HCT116 (cell line): ENCODE data around the gene FSTL4. TPM values are rescaled to one million over a fixed set of nuclear protein-coding genes. Genes with fewer than 3 reads are reported as not detected.

ENCODE experiments used
- ATAC-seq: fragments of 200-7000 bp; cut with Tn5 transposase; 2 replicates; pipeline ENCODE4 v1.9.1; 2020; ENCODE audit warnings: mild to moderate bottlenecking, moderate library complexity
- BruUV-seq: library from RNA; stranded (reverse); fragments of 400-500 nt; replicated peaks from 2 replicates; lab custom pipeline; 2021; lab: Mats Ljungman, UMichigan
- CTCF ChIA-PET: fragments of 300-600 bp; sonication (Branson Sonifier 250); formaldehyde crosslinking; loops from one replicate; lab custom pipeline; 2021; ENCODE audit warnings: antibody characterized with exemption; lab: Charles Lee
- POLR2A ChIA-PET: fragments of 300-600, 350-600 bp; sonication (Branson Sonifier 250); formaldehyde crosslinking; loops from one replicate; lab custom pipeline; 2021; ENCODE audit warnings: antibody characterized with exemption; lab: Charles Lee
- RAD21 ChIA-PET, 2 experiments: fragments of 300-600 bp; sonication (Branson Sonifier 250); formaldehyde crosslinking; loops; one replicate each; lab custom pipeline; 2023; ENCODE audit warnings: low total read pairs in 2 of 2; ENCODE audit not compliant: uncharacterized antibody in 2 of 2, unreplicated experiment in 2 of 2, low non-redundant PET in 1 of 2; lab: Charles Lee
- DNase-seq: peaks from one replicate; pipeline ENCODE4 v3.0.0-alpha.2; 2010; ENCODE audit warnings: low read depth, low spot score
- H2AFZ ChIP-seq: fragments of 200-600 bp; shearing (Covaris generic), sonication (generic); 2 replicates; pipeline ENCODE4 v1.6.1; 2017; ENCODE audit warnings: low read depth, mixed run types, mixed read lengths, antibody characterized with exemption, low read length; ENCODE audit not compliant: poor library complexity, severe bottlenecking
- H3K27ac ChIP-seq: 2 replicates; pipeline ENCODE4 v1.5.1; 2012; ENCODE audit warnings: low read depth, low read length
- H3K27me3 ChIP-seq: fragments of 200-600 bp; sonication (generic); 2 replicates; pipeline ENCODE4 v1.6.1; 2016; ENCODE audit warnings: mixed run types, low read length, mixed read lengths; ENCODE audit not compliant: insufficient read depth
- H3K36me3 ChIP-seq, 2 experiments: fragments of 200-500 bp in 1 of 2; fragments of 200-600 bp in 1 of 2; sonication (Bioruptor generic) in 1 of 2; sonication (generic) in 1 of 2; 2 replicates each; pipeline versions ENCODE4 v1.5.1 to v1.6.1; 2014 to 2016; ENCODE audit warnings: low read length in 2 of 2, inconsistent platforms in 1 of 2, mixed read lengths in 1 of 2, mixed run types in 1 of 2; ENCODE audit not compliant: insufficient read depth in 2 of 2, control insufficient read depth in 1 of 2
- H3K4me1 ChIP-seq, 2 experiments: fragments of 200-600 bp in 1 of 2; sonication (generic) in 1 of 2; 2 replicates each; pipeline versions ENCODE4 v1.5.1 to v1.6.1; 2012 to 2017; ENCODE audit warnings: low read length in 2 of 2, inconsistent platforms in 1 of 2, mild to moderate bottlenecking in 1 of 2, mixed read lengths in 1 of 2, mixed run types in 1 of 2, moderate library complexity in 1 of 2; ENCODE audit not compliant: insufficient read depth in 2 of 2, control insufficient read depth in 1 of 2
- H3K4me2 ChIP-seq: fragments of 200-600 bp; sonication (generic); 2 replicates; pipeline ENCODE4 v1.6.1; 2017; ENCODE audit warnings: mixed run types, low read length, mixed read lengths
- H3K4me3 ChIP-seq, 2 experiments: fragments of 200-600 bp in 1 of 2; sonication (generic) in 1 of 2; replicated peaks in 1 of 2; 2 replicates each; pipeline ENCODE4 v1.5.1; 2011 to 2016; ENCODE audit warnings: low read length in 2 of 2, control low read depth in 1 of 2, low read depth in 1 of 2, mild to moderate bottlenecking in 1 of 2, mixed read lengths in 1 of 2, mixed run types in 1 of 2
- H3K79me2 ChIP-seq: fragments of 200-600 bp; sonication (generic); 2 replicates; pipeline ENCODE4 v1.6.1; 2017; ENCODE audit warnings: mild to moderate bottlenecking, mixed run types, low read length, moderate library complexity, mixed read lengths; ENCODE audit not compliant: insufficient read depth
- H3K9ac ChIP-seq: fragments of 200-600 bp; sonication (generic); 2 replicates; pipeline ENCODE4 v1.6.1; 2016; ENCODE audit warnings: low read length, mixed read lengths
- H3K9me2 ChIP-seq: fragments of 200-600 bp; sonication (generic), shearing (Covaris generic); 2 replicates; pipeline ENCODE4 v1.6.1; 2017; ENCODE audit warnings: mixed run types, mild to moderate bottlenecking, moderate library complexity; ENCODE audit not compliant: insufficient read depth
- H3K9me3 ChIP-seq, 2 experiments: fragments of 200-500 bp in 1 of 2; fragments of 200-600 bp in 1 of 2; sonication (Bioruptor generic) in 1 of 2; sonication (generic) in 1 of 2; 2 replicates each; pipeline ENCODE4 v1.6.1; 2014 to 2017; ENCODE audit warnings: low read length in 2 of 2, mixed read lengths in 2 of 2, inconsistent platforms in 1 of 2, low read depth in 1 of 2, mild to moderate bottlenecking in 1 of 2, mixed run types in 1 of 2, moderate library complexity in 1 of 2; ENCODE audit not compliant: control insufficient read depth in 1 of 2, insufficient read depth in 1 of 2
- H4K20me1 ChIP-seq: fragments of 200-600 bp; sonication (generic), shearing (Covaris generic); 2 replicates; pipeline ENCODE4 v1.6.1; 2017; ENCODE audit warnings: mixed run types, mild to moderate bottlenecking, moderate library complexity; ENCODE audit not compliant: insufficient read depth
- CBX3 ChIP-seq: IDR thresholded peaks from 2 replicates; pipeline ENCODE4 v1.6.1; 2012; ENCODE audit warnings: low read depth
- EGR1 ChIP-seq: IDR thresholded peaks from 2 replicates; pipeline ENCODE4 v1.6.1; 2012; ENCODE audit warnings: low read depth
- ELF1 ChIP-seq: IDR thresholded peaks from 2 replicates; pipeline ENCODE4 v1.6.1; 2012; ENCODE audit warnings: low read depth, borderline replicate concordance
- JUND ChIP-seq: IDR thresholded peaks from 2 replicates; pipeline ENCODE4 v1.6.1; 2012
- POLR2A ChIP-seq: IDR thresholded peaks from 2 replicates; pipeline ENCODE4 v1.7.0; 2011; ENCODE audit warnings: borderline replicate concordance; ENCODE audit not compliant: insufficient read depth, insufficient read length; ENCODE audit errors: extremely low read depth
- POLR2AphosphoS5 ChIP-seq: IDR thresholded peaks from 2 replicates; pipeline ENCODE4 v1.6.1; 2011; ENCODE audit warnings: mild to moderate bottlenecking, low read depth, low read length, moderate library complexity
- SIN3A ChIP-seq: IDR thresholded peaks from 2 replicates; pipeline ENCODE4 v1.6.1; 2012; ENCODE audit warnings: low read depth
- SP1 ChIP-seq: IDR thresholded peaks from 2 replicates; pipeline ENCODE4 v1.6.1; 2012; ENCODE audit warnings: low read depth
- TCF7L2 ChIP-seq: IDR thresholded peaks from 2 replicates; pipeline ENCODE4 v1.7.0; 2011; ENCODE audit warnings: borderline replicate concordance, inconsistent platforms; ENCODE audit not compliant: insufficient read depth, insufficient read length; ENCODE audit errors: extremely low read depth
- YY1 ChIP-seq: IDR thresholded peaks from 2 replicates; pipeline ENCODE4 v1.6.1; 2011; ENCODE audit warnings: low read length, low read depth, moderate library complexity, mild to moderate bottlenecking; ENCODE audit not compliant: insufficient replicate concordance; ENCODE audit errors: extremely low read depth
- intact Hi-C: fragments of 100-400 bp; cut with micrococcal nuclease; formaldehyde crosslinking; loops from 2 replicates; pipeline ENCODE4 v1.10.0; 2022
- total RNA-seq: library from RNA; stranded (reverse); gene quantifications from one replicate; pipeline ENCODE4 v1.2.1, GENCODE V29; 2021; ENCODE audit not compliant: unreplicated experiment
- TF ChIP-seq, protein P1 (sequence below): IDR thresholded peaks from 2 replicates; pipeline ENCODE4 v1.6.1; 2012; ENCODE audit warnings: low read depth

Gene FSTL4
- total RNA-seq, 1 experiment from 2014 or later, result 0.37 TPM

DNA sequence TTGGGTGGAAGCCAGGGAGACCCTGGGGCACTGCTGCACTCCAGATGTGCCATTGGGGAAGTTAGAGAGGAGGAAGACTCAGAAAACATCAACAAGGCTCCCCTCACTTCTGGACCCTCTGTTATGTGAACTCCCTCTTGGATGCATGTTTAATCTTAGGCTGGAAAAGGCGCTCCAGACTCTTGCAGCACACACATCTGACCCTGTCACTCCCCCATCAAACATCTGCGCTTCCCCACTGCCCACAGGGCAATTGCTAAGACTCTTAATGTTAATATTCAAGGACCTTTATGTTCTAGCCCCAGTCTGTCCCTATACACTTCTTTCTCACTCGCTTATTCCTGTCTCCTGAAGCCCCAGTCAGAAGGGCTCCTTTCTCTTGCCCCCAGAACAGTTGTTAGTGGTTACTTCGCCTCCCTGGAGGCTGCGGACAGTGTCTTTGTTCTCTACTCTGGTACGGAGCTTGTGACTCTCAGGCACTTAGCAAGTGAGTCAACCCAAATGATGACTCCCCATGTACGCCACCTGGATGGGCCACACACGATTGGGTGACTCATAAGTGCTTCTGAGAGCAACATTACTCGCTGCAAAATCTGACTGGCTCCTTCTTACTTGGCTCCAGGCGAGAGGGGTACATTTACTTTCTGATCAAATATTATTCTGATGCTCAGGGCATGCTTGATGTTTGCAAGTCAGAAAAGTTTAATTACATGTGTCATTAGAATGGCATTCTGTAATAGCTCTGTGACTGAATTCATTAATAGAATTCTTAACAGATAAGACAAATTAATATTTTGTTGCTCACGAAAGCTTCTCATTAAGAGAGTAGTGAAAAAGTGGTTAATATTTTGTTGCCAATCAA lies 366.9 kb downstream of the FSTL4 start:
- TF ChIP-seq POLR2AphosphoS5, result no peak; the same call in 1 of the 2 replicates
- TF ChIP-seq JUND, result no peak
- TF ChIP-seq ELF1, result no peak
- peak; percentile 86 for TF ChIP-seq TCF7L2
- TF ChIP-seq, protein P1, sequence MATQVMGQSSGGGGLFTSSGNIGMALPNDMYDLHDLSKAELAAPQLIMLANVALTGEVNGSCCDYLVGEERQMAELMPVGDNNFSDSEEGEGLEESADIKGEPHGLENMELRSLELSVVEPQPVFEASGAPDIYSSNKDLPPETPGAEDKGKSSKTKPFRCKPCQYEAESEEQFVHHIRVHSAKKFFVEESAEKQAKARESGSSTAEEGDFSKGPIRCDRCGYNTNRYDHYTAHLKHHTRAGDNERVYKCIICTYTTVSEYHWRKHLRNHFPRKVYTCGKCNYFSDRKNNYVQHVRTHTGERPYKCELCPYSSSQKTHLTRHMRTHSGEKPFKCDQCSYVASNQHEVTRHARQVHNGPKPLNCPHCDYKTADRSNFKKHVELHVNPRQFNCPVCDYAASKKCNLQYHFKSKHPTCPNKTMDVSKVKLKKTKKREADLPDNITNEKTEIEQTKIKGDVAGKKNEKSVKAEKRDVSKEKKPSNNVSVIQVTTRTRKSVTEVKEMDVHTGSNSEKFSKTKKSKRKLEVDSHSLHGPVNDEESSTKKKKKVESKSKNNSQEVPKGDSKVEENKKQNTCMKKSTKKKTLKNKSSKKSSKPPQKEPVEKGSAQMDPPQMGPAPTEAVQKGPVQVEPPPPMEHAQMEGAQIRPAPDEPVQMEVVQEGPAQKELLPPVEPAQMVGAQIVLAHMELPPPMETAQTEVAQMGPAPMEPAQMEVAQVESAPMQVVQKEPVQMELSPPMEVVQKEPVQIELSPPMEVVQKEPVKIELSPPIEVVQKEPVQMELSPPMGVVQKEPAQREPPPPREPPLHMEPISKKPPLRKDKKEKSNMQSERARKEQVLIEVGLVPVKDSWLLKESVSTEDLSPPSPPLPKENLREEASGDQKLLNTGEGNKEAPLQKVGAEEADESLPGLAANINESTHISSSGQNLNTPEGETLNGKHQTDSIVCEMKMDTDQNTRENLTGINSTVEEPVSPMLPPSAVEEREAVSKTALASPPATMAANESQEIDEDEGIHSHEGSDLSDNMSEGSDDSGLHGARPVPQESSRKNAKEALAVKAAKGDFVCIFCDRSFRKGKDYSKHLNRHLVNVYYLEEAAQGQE, result no peak
- no peak for TF ChIP-seq EGR1
- no peak for TF ChIP-seq SP1
- TF ChIP-seq POLR2A, result peak; percentile 28
- no peak for TF ChIP-seq CBX3
- TF ChIP-seq SIN3A, result no peak
- TF ChIP-seq YY1, result peak; percentile 19
- H3K4me3 ChIP-seq, result peak overlapping the region; percentile 23 to 51
- peak overlapping the region; percentile 80 for H3K4me2 ChIP-seq
- H3K27me3 ChIP-seq, result no peaks in the 10 kb centered on the region
- no peaks in the 10 kb centered on the region for H3K36me3 ChIP-seq
- ATAC-seq (peak; percentile 86), DNase-seq (peak; percentile 93)
- ChIA-PET CTCF (interaction anchor here (1.0 to 3.7 kb wide), 2 partner anchors 22 to 134 kb away, joined by 3 to 36 read pairs; no protein-coding TSS in a partner anchor), POLR2A (interaction anchor here (1.2 to 1.5 kb wide), 3 partner anchors 24 to 131 kb away, joined by 3 read pairs; no protein-coding TSS in a partner anchor), RAD21 (interaction anchor here (0.7 to 1.2 kb wide), 3 partner anchors 18 to 134 kb away, joined by 3 read pairs; no protein-coding TSS in a partner anchor)
- H3K79me2 ChIP-seq, result no peaks in the 10 kb centered on the region
- intact Hi-C loops, result loop anchor here (5.0 to 10.0 kb wide), 2 partner anchors 118 to 861 kb away; no protein-coding TSS in a partner anchor
- H2AFZ ChIP-seq, result peak overlapping the region; percentile 81
- H4K20me1 ChIP-seq, result no peaks in the 10 kb centered on the region
- H3K9me2 ChIP-seq, result no peaks in the 10 kb centered on the region
- H3K9ac ChIP-seq, result peak overlapping the region; percentile 59
- no peaks in the 10 kb centered on the region for H3K9me3 ChIP-seq
- peak overlapping the region; percentile 82 for H3K27ac ChIP-seq
- peaks cover 34 to 75% of the 10 kb centered on the region in 2 experiments for H3K4me1 ChIP-seq
- BruUV-seq, result no TSS peak
